Raji (cell line): ENCODE measurements around the gene E2F3.

Experiments used
- POLR2A ChIP-seq: IDR thresholded peaks from 2 replicates; pipeline ENCODE4 v1.6.1; 2011; ENCODE audit warnings: low read depth, low read length, control low read depth; ENCODE audit not compliant: insufficient read depth

Gene E2F3

GRCh38 chr6:20492099-20492498 is 90.4 kb downstream of the E2F3 start:
- TF ChIP-seq POLR2A: no peak

GRCh38 chr6:20497216-20498040 is 95.7 kb downstream of the E2F3 start:
- no peak for TF ChIP-seq POLR2A

GRCh38 chr6:20498041-20498385 is 96.3 kb downstream of the E2F3 start:
- TF ChIP-seq POLR2A: no peak

GRCh38 chr6:20509212-20509611 is 107.5 kb downstream of the E2F3 start:
- no peak for TF ChIP-seq POLR2A

GRCh38 chr6:20511852-20512251 is 110.2 kb downstream of the E2F3 start:
- no peak for TF ChIP-seq POLR2A

GRCh38 chr6:20532881-20533280 is 131.2 kb downstream of the E2F3 start:
- TF ChIP-seq POLR2A: no peak

GRCh38 chr6:20533746-20534294 is 132.1 kb downstream of the E2F3 start:
- TF ChIP-seq POLR2A: no peak

- TF ChIP-seq POLR2A: peak; percentile 86
Observed at GRCh38 chr6:20534295-20535262, 132.9 kb downstream of the E2F3 start, which contains the start of gene CDKAL1. Gene CDKAL1 (plus strand): TSS chr6:20534457. CDS start chr6:20546351, 11,894 bp downstream.

- TF ChIP-seq POLR2A: no peak
Observed at GRCh38 chr6:20538131-20538662, 136.5 kb downstream of the E2F3 start.

- no peak for TF ChIP-seq POLR2A
Observed at GRCh38 chr6:20538907-20539306, 137.2 kb downstream of the E2F3 start.

GRCh38 chr6:20539387-20539786 is 137.7 kb downstream of the E2F3 start:
- no peak for TF ChIP-seq POLR2A

GRCh38 chr6:20540683-20541082 is 139.0 kb downstream of the E2F3 start:
- TF ChIP-seq POLR2A: no peak

GRCh38 chr6:20541382-20541781 is 139.7 kb downstream of the E2F3 start:
- no peak for TF ChIP-seq POLR2A

GRCh38 chr6:20542927-20543602 is 141.4 kb downstream of the E2F3 start:
- TF ChIP-seq POLR2A: no peak
